Activated naive CD8-positive, alpha-beta T cell treated with anti-CD3 and anti-CD28 coated beads, Interleukin-2, amount 50 U/mL, for 24 hours (primary cell): ENCODE measurements around the gene PHF13.
A peak's percentile ranks its signal among the peaks of the same experiment; 100 is the strongest.
"Not testable (repeated sequence)": the region's sequence is repeated elsewhere in the genome, so short reads cannot be mapped to it uniquely, and the experiment has no call there.

Source experiments
- ATAC-seq: fragments of 150-1000 bp; cut with Tn5 transposase; one replicate; pipeline ENCODE4 v1.10.0; 2021
- DNase-seq: peaks from one replicate; pipeline ENCODE4 v3.0.0; 2021
- H3K27ac Mint-ChIP-seq: one replicate; pipeline ENCODE4 v1.8.0; 2021; ENCODE audit warnings: mild to moderate bottlenecking, mixed read lengths
- H3K27me3 Mint-ChIP-seq: one replicate; pipeline ENCODE4 v1.8.0; 2021; ENCODE audit warnings: mixed read lengths
- H3K36me3 Mint-ChIP-seq: one replicate; pipeline ENCODE4 v1.8.0; 2021; ENCODE audit warnings: low read depth, mixed read lengths
- H3K4me1 Mint-ChIP-seq: one replicate; pipeline ENCODE4 v1.8.0; 2021; ENCODE audit warnings: mixed read lengths
- H3K4me3 Mint-ChIP-seq: one replicate; pipeline ENCODE4 v1.8.0; 2021; ENCODE audit warnings: mild to moderate bottlenecking, moderate library complexity, mixed read lengths
- H3K9me3 Mint-ChIP-seq: one replicate; pipeline ENCODE4 v1.8.0; 2021; ENCODE audit warnings: mixed read lengths

The PHF13 gene

DNA sequence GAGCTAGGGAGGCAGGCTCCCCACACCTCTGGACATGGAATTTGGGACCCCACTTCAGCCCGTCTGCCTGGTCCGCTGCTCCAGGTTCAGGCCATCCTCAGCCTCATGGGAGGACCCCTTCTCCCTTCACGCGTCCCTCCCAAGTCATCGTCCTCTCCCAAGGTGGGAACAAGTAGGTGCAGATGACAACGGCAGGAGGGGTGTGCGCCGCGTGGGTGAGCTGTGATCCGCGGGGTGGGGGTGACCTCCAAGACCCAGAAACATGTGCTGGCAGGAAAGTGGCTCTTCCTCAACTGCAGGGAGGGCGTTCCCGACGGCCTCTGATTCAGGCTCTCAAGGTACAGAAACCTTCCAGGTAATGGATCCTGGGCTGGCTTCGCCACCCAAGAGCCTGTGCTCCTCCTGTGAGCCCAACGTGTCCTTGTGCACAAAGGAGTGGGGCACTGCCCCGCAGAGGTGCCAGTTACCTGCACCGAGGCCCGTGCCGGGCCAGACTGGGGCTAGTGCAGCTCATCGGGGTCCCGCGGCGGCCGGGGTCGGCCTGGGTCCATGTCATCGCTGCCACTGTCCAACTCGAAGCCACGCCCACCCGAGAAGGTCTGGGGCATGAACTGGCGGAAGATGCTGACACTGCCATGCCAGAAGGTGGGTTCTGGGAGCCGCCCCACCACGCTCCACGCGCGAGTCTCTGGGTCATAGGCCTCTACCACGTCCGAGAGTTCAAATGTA is 20.5 kb upstream of the PHF13 start:
- H3K36me3 Mint-ChIP-seq = peaks cover 39% of the 10 kb centered on the region
- H3K27me3 Mint-ChIP-seq = no peaks in the 10 kb centered on the region
- no peak for DNase-seq
- no peak overlapping the region for H3K4me3 Mint-ChIP-seq
- H3K9me3 Mint-ChIP-seq = no peaks in the 10 kb centered on the region
- no peak overlapping the region for H3K27ac Mint-ChIP-seq
- peaks cover 18% of the 10 kb centered on the region for H3K4me1 Mint-ChIP-seq
- ATAC-seq = no peak

- no peak overlapping the region for H3K27ac Mint-ChIP-seq
- H3K4me3 Mint-ChIP-seq = no peak overlapping the region
- ATAC-seq = no peak
- H3K27me3 Mint-ChIP-seq = no peaks in the 10 kb centered on the region
- peaks cover 41% of the 10 kb centered on the region for H3K36me3 Mint-ChIP-seq
- no peak for DNase-seq
- peaks cover 21% of the 10 kb centered on the region for H3K4me1 Mint-ChIP-seq
- no peaks in the 10 kb centered on the region for H3K9me3 Mint-ChIP-seq
These were observed 19.7 kb upstream of the PHF13 start for GRCh38 chr1:6593810-6594209.

DNA sequence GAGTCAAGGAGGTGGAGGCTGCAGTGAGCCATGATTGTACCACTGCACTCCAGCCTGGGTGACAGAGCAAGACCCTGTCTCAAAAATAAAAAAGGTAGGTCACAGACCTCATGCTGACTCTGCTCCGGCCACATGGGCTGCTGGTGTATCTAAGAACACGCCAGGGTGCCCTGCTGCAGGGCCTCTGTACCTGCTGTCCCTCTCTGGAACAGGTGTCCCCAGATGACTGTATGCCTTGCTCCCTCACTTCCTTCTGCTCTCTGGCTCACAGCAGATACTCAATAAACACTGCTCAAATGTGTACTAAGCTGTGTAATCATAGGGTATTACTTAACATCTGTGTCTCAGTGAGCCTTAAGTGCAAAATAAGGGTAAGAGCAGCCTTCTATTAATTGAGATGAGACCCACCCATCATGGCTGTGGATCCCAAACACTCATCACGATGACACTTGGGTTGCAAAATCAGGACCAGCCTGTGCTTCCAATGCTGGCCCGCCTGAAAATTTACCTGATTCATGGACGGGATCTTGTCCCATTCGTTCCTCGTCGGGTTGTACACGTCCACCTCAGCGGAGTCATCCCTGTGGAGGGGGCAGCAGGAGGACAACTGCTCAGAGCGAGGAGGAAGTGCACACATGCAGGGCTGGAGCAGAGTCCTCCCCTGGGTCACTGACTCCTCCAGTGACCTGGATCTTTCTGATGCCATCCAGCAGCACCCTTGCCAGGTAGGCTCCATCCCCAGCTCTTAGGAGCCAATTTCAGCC is 18.4 kb upstream of the PHF13 start:
- DNase-seq (no peak), ATAC-seq (no peak)
- Mint-ChIP-seq H3K9me3 (no peaks in the 10 kb centered on the region), H3K27ac (no peak overlapping the region), H3K4me1 (peaks cover 33% of the 10 kb centered on the region), H3K4me3 (no peak overlapping the region), H3K36me3 (peaks cover 48% of the 10 kb centered on the region), H3K27me3 (no peaks in the 10 kb centered on the region)

- no peaks in the 10 kb centered on the region for H3K9me3 Mint-ChIP-seq
- H3K27me3 Mint-ChIP-seq = no peaks in the 10 kb centered on the region
- peaks cover 43% of the 10 kb centered on the region for H3K4me1 Mint-ChIP-seq
- H3K36me3 Mint-ChIP-seq = peaks cover 59% of the 10 kb centered on the region
- no peak overlapping the region for H3K4me3 Mint-ChIP-seq
- DNase-seq = no peak
- no peak for ATAC-seq
- no peak overlapping the region for H3K27ac Mint-ChIP-seq
These were observed 17.2 kb upstream of the PHF13 start for GRCh38 chr1:6596351-6596750.

GRCh38 chr1:6596886-6597776 is 16.4 kb upstream of the PHF13 start:
- Mint-ChIP-seq H3K27me3 (no peaks in the 10 kb centered on the region), H3K4me1 (peaks cover 41% of the 10 kb centered on the region), H3K9me3 (no peaks in the 10 kb centered on the region), H3K4me3 (no peak overlapping the region), H3K36me3 (peaks cover 58% of the 10 kb centered on the region), H3K27ac (no peak overlapping the region)
- DNase-seq (no peak), ATAC-seq (no peak)

- Mint-ChIP-seq H3K27ac (no peak overlapping the region), H3K9me3 (no peaks in the 10 kb centered on the region), H3K27me3 (no peaks in the 10 kb centered on the region), H3K4me1 (peaks cover 41% of the 10 kb centered on the region), H3K36me3 (peaks cover 58% of the 10 kb centered on the region), H3K4me3 (no peak overlapping the region)
- DNase-seq (no peak), ATAC-seq (no peak)
These were observed 15.8 kb upstream of the PHF13 start for GRCh38 chr1:6597777-6598131.

DNA sequence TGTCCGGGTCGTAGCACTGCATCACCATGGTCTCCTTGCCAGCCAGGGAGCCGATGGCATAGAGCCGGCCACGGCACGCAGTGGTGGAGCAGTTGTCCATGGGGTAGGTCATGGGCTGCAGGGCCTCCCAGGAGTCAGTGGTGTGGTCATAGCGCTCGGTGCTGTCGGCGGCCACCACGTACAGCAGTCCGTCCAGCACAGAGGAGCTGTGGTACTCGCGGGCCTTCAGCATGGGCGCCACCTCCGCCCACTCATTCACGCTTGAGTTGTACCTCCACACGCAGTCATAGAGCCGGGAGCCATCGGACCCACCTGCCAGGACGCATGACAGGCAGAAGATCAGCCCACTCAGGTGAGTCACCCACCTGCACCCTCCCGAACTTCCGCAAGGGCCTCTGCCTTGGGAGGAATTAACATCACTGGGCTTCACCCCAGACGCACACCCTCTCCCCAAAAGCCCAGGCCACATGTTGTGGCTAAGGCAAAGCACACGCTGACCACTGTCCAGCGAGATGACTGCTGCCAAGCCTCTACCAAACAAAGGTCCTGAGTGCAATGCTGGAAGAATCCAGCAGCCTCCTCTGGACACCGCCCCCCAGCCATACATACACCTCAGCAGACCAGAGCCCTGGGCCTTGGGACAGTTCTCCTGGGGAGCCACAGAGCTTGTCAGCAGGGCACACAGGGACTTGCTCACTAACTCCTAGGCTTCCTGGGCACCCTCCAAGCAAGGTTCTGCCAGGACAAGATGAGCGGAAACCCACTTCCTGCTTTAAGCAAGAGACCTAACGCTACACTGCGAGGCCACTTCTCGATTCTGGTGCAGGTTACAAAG is 14.2 kb upstream of the PHF13 start:
- Mint-ChIP-seq H3K4me1 (peaks cover 51% of the 10 kb centered on the region), H3K27me3 (no peaks in the 10 kb centered on the region), H3K4me3 (peak overlapping the region; percentile 98), H3K36me3 (peaks cover 53% of the 10 kb centered on the region), H3K9me3 (no peaks in the 10 kb centered on the region), H3K27ac (peak overlapping the region; percentile 82)
- DNase-seq (peak; percentile 57), ATAC-seq (no peak)

GRCh38 chr1:6599991-6600390 is 13.5 kb upstream of the PHF13 start:
- H3K27ac Mint-ChIP-seq = peak overlapping the region; percentile 97

GRCh38 chr1:6600410-6601048 is 13.0 kb upstream of the PHF13 start:
- H3K27ac Mint-ChIP-seq = peak overlapping the region; percentile 97
- H3K4me1 Mint-ChIP-seq = peaks cover 55% of the 10 kb centered on the region
- H3K36me3 Mint-ChIP-seq = peaks cover 47% of the 10 kb centered on the region
- DNase-seq (no peak), ATAC-seq (peak; percentile 0)
- no peaks in the 10 kb centered on the region for H3K27me3 Mint-ChIP-seq
- H3K4me3 Mint-ChIP-seq = peak overlapping the region; percentile 98
- no peaks in the 10 kb centered on the region for H3K9me3 Mint-ChIP-seq

More at GRCh38 chr1:6599991-6600390, 13.5 kb upstream of the PHF13 start:
- peak overlapping the region; percentile 98 for H3K4me3 Mint-ChIP-seq
- H3K4me1 Mint-ChIP-seq = peaks cover 53% of the 10 kb centered on the region
- not testable (repeated sequence) for ATAC-seq, H3K27me3 Mint-ChIP-seq, H3K9me3 Mint-ChIP-seq, DNase-seq
- H3K36me3 Mint-ChIP-seq = peaks cover 52% of the 10 kb centered on the region

GRCh38 chr1:6601049-6601922 is 12.2 kb upstream of the PHF13 start:
- ATAC-seq (peak; percentile 81), DNase-seq (peak; percentile 82)
- H3K27me3 Mint-ChIP-seq = no peaks in the 10 kb centered on the region
- no peaks in the 10 kb centered on the region for H3K9me3 Mint-ChIP-seq
- H3K27ac Mint-ChIP-seq = peak overlapping the region; percentile 97
- H3K4me3 Mint-ChIP-seq = peak overlapping the region; percentile 98
- peaks cover 40% of the 10 kb centered on the region for H3K36me3 Mint-ChIP-seq
- H3K4me1 Mint-ChIP-seq = peaks cover 54% of the 10 kb centered on the region

- peak; percentile 33 for DNase-seq
- no peaks in the 10 kb centered on the region for H3K27me3 Mint-ChIP-seq
- H3K4me1 Mint-ChIP-seq = peaks cover 49% of the 10 kb centered on the region
- H3K4me3 Mint-ChIP-seq = peak overlapping the region; percentile 98
- ATAC-seq = peak; percentile 17
- peaks cover 38% of the 10 kb centered on the region for H3K36me3 Mint-ChIP-seq
- no peaks in the 10 kb centered on the region for H3K9me3 Mint-ChIP-seq
- peak overlapping the region; percentile 97 for H3K27ac Mint-ChIP-seq
These were observed 11.4 kb upstream of the PHF13 start for GRCh38 chr1:6601923-6602668.

GRCh38 chr1:6602669-6603237 is 10.8 kb upstream of the PHF13 start, which contains the start of gene KLHL21:
KLHL21 (minus strand) TSS chr1:6602869; CDS start chr1:6602817, 52 bp downstream.
- peak; percentile 54 for ATAC-seq
- Mint-ChIP-seq H3K27me3 (no peaks in the 10 kb centered on the region), H3K36me3 (peaks cover 31% of the 10 kb centered on the region), H3K9me3 (no peaks in the 10 kb centered on the region), H3K27ac (peak within 1 kb of the TSS; percentile 97), H3K4me3 (peak within 1 kb of the TSS; percentile 98), H3K4me1 (peaks cover 45% of the 10 kb centered on the region)
- peak; percentile 92 for DNase-seq
